NCI-H774 (cell line): ENCODE data around the gene MDM4.
"Not testable (repeated sequence)": the region's sequence is repeated elsewhere in the genome, so short reads cannot be mapped to it uniquely, and the experiment has no call there.

ENCODE experiments used
- DNase-seq: peaks from one replicate; lab custom pipeline; 2025; lab: John Stamatoyannopoulos, UW

Gene MDM4

DNA sequence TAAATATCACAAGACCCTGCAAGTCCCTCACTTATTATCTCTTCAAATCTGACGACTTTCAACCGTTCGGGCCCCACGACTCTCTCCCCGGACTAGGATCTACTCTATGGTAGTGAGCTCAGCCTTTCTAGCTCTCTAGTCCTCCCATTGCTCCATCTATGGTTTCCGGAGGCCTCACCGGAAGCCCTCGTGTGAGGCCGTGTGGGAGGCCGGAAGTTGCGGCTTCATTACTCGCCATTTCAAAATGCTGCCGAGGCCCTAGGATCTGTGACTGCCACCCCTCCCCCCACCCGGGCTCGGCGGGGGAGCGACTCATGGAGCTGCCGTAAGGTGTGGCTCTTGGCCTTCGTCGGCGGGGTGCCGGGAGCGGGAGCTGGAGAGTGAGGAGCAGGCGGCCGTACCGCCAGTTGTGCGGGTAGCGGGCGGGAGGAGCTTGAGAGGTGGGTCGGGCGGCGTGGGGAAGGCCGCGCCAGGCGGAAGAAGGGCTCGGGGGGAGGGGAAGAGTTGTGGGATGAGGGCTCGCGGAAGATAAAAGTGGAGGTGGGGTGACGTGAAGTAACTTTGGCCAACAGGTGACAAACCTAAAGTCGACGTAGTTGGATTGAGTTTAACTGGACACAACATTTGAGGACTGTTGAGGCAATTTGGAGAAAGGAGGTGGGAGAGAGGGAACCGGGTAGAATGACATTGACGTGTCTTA is at the start of gene MDM4:
MDM4 (plus strand) TSS at position 227 of the 700 bp plus-strand sequence. CDS start 9,113 bp downstream, outside the sequence.
- peak; percentile 97 for DNase-seq

- DNase-seq, result no peak
Measured at GRCh38 chr1:204466416-204467405, 49.5 kb upstream of the MDM4 start.

GRCh38 chr1:204468206-204468605 is 48.0 kb upstream of the MDM4 start:
- DNase-seq, result no peak

GRCh38 chr1:204468766-204469302 is 47.4 kb upstream of the MDM4 start:
- DNase-seq, result no peak

DNA sequence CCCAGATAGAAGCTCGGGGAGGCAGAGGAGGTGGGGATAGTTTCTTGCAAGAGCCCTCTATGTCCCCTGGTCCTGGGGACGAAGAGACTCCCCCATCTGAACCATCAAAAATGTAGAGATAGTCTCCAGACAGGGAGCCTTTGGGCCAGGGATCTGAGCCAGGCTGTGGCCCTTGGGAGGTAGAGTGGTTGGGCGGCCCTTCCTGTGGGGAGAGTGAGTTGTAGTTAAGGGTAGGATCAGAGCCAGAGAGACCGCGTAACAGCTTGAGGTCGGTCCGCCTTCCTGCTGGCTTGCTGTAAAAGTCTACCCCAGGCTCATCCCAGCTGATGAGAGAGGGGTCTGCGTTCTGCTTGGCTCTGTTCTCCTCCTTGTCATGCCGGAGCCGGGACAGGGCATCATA is 46.9 kb upstream of the MDM4 start:
- DNase-seq, result no peak

GRCh38 chr1:204471687-204472086 is 44.5 kb upstream of the MDM4 start:
- DNase-seq, result no peak

DNA sequence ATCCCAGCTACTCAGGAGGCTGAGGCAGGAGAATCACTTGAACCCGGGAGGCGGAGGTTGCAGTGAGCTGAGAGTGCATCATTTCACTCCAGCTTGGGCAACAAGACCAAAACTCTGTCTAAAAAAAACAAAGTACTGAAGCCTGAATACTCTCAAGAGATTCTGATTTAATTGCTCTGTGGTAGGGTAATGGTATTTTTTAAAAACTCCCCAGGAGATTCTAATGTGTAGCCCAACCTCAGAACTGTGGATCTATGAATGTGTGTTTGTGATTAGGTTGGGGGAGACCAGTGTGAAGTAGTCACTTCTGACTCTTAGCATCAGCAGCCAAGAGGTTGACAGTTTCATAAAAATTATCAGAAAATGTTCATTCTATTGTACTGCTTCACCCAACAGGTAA is 43.5 kb upstream of the MDM4 start:
- no peak for DNase-seq

DNA sequence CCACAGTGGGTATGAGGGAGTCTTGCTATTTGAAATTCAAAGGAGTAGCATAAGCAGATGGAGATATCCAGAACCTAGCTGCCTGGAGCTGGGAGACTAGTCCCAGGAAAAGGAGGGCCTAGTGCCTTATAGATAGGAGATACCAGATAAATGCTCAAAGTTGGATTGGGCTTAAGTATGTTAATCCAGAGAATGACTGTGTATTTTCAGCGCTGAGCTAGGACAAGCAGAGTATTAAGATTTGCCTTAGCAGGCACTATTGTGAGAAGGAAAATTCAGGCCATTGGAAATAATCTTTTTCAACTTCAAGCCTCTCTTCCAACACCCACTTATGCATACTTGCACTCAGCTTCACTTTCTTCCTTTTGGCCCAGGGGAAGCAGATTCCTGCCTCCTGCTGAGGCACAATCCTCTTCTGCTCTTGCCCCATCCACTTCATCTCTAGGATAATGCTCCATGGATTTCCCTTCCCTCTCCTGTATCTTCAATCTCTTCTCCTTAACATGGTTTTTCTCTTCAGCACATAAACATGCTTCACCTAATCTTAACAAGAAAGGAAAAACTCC is 42.7 kb upstream of the MDM4 start:
- DNase-seq, result no peak

- no peak for DNase-seq
Measured at GRCh38 chr1:204475656-204476432, 40.4 kb upstream of the MDM4 start.

DNA sequence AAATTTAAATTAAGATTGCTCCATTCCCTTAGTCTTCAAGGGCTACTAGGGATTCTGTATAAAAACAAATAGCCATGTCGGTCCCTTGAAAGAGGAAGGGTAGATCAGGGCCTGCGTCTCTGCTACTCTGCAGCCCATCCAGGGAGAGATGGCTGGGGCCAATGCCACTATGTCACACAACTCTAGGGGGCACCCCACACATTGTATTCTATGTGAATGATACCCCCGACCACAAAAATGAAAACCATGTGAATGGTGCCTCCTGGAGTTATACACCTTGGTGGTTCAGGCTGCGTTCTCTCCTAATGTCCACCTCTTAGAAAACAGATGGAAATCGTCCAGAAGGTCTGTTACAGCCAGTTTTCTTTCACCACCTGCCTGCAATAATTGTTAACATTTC is 39.6 kb upstream of the MDM4 start:
- DNase-seq, result no peak

DNA sequence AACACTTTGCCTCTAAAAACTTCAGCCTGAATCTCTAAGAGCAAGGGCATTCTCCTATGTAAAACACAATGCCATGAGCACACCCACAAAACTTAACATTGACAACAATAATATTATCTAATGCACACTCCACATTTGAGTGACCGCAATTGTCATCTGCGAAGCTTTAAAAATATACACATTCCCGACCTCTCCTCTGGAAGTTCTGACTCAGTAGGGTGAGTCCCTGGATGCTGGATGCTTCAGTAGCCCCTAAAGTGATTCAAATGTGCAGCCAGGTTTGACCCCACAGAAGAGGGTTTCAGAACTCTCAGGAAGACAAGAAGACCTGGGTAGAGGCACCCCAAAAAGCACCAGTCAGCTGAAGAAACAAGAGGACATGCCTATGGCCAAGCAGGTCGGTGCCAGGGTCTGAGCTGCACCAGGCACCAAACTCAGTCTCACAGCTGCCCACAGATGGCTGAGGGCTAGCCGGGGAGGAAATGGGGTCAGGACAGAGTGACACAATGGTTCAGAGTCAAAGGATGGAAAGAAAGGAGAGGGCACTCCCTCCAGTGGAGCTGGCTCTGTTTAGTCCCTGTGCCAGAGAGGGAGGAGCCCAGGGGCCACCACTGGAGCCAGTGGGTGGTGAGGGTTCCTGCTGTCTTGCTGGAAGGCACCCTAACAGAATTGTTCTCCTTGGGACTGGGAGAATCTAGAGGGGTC is 39.0 kb upstream of the MDM4 start:
- no peak for DNase-seq

DNA sequence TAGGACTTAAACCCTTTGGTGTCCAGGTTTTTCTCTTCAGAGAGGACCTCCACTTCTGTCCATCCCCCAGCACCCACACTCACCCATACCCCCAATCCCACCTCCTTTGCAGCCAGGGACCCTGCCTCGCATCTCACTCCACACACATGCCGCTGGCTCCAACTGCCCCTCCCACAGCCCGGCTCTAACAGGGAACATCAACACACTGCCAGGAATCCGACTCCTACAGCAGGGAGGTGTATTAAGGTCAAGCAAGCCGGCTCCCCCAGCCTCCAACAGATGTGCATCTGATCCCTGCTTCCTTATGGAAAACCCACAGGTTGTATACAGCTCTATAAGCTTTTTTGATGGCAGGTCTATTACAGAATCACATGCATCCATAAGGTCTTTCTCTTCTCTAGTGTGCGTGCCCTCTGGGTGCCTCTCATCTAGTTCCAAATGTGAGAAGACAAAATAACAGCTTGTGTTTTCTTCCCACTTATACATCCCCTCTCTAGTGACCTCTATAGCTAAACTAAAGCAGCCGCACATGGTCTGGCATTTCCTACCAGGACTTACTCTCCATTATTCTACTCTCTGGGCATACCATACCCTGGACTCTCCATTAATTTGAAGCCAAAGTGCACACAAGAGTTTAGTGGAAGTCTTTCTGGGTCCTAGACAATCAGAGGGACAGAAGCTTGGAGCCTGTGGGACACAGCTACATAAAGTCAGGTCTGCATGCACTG is 37.9 kb upstream of the MDM4 start:
- DNase-seq, result no peak

GRCh38 chr1:204478921-204479320 is 37.3 kb upstream of the MDM4 start:
- no peak for DNase-seq

GRCh38 chr1:204479387-204480136 is 36.6 kb upstream of the MDM4 start:
- DNase-seq, result no peak

DNA sequence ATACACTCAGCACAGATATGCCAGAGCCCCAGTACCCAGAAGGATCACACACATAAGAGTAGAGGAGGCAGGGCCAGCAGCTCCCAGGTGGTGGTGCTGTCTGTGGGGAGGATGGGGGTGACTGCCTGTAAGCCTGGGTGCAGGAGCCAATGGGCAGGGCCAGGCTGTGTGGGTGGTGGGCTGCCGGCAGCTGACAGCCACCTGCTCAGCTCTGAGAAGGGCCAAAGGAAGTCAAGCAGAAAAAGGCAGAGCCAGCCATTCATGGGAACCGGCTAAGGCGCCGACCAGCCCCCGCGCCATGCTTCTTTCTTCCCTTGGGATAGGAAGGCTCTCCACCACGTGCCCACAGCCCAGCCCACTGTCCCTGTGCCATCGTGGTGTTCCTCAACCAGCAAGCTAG is 35.7 kb upstream of the MDM4 start:
- no peak for DNase-seq

- DNase-seq, result no peak
Measured at GRCh38 chr1:204483791-204484190, 32.4 kb upstream of the MDM4 start.

DNA sequence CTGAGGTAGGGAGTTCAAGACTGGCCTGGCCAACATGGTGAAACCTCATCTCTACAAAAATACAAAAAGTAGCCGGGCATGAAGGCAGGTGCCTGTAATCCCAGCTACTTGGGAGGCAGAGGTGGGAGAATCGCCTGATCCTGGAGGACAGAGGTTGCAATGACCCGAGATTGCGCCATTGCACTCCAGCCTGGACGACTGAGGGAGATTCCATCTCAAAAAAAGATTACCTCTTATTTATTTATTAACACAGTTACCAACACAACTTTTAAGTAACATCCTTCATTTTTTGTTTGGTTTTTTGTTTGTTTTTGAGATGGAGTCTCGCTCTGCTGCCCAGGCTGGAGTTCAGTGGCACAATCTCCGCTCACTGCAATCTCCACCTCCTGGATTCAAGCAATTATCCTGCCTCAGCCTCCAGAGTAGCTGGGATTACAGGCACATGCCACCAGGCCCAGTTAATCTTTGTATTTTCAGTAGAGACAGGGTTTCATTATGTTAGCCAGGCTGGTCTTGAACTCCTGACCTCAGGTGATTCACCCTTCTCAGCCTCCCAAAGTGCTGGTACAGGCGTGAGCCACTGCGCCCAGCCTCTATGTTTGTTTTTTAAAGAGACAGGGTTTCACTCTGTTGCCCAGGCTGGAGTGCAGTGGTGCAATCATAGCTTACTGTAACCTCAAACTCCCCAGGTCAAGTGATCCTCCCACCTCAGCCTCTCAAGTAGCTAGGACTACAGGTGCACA is 29.5 kb upstream of the MDM4 start:
- DNase-seq, result not testable (repeated sequence)

GRCh38 chr1:204487256-204487615 is 29.0 kb upstream of the MDM4 start:
- DNase-seq, result no peak

- no peak for DNase-seq
Measured at GRCh38 chr1:204491655-204492054, 24.6 kb upstream of the MDM4 start.
